ENCODE results near the gene MAPK8IP3. TPM values are rescaled to one million over a fixed set of nuclear protein-coding genes. Genes with fewer than 3 reads are reported as not detected.

MAPK8IP3 gene
- total RNA-seq, 2 donors from 2014 or later = 44.0 to 62.6 TPM

DNA sequence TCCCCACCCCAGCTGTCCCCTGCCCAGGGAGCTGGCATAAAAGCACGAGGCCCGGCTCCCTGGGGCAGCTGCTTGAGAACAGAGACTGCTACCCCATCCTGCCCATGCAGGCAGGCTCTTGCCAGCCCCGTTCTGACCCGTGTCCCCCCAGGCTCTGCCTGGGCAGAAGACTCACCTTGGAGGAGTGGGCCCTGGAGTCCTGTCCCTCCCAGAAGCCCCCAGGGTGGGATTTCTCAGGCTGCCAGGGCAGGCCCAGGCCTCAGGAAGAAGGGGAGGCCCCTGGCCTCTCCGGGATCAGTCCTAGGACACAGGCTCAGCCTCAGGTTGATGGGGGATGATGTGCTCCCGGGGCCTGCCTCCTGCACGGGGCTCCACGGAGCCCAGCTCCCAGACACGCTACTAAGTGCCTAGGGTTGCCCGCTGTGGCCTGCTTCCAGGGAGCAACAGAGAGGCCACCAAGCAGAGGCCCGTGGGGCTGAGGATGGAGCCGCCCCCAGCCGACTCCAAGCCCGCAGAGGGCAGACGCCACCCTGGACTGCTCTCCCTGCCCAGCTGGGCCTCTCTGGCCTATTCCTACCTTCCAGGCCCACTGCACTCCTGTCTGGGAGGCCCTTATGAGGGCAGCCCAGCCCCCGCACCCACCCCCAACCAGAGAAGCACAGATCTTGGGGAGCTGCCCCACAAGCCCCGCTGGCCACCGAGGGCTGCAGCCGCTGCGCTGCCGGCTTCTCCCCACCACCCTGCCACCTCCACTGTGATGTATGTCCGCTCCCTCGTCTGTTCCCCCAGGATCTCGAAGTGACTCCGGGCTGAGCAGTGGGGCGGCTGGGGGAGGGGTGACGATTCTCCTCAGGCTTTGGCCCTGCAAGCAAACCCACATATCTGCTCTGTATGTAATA, 63.7 kb downstream of the MAPK8IP3 start:
- peaks cover 6% of the 10 kb centered on the region for H3K36me3 ChIP-seq
- intact Hi-C loops (cut with DNase I) = loop anchor here (5.0 kb wide), 1 partner anchor 157 kb away; the partner anchor contains the start of genes CRAMP1 and IFT140
- H3K4me3 ChIP-seq = peak overlapping the region; percentile 96
- peak overlapping the region; percentile 52 to 78 for H3K9ac ChIP-seq (ENCODE audit: low read depth in 2 of 2, low read length in 2 of 2)
- no peak for TF ChIP-seq CTCF (IDR thresholded peaks at IDR 0.05)
- DNase-seq = no peak
- H3K27me3 ChIP-seq = no peaks in the 10 kb centered on the region
- peak overlapping the region; percentile 98 for H3K27ac ChIP-seq
- H3K9me3 ChIP-seq = no peaks in the 10 kb centered on the region
- peaks cover 11% of the 10 kb centered on the region for H3K4me1 ChIP-seq

DNA sequence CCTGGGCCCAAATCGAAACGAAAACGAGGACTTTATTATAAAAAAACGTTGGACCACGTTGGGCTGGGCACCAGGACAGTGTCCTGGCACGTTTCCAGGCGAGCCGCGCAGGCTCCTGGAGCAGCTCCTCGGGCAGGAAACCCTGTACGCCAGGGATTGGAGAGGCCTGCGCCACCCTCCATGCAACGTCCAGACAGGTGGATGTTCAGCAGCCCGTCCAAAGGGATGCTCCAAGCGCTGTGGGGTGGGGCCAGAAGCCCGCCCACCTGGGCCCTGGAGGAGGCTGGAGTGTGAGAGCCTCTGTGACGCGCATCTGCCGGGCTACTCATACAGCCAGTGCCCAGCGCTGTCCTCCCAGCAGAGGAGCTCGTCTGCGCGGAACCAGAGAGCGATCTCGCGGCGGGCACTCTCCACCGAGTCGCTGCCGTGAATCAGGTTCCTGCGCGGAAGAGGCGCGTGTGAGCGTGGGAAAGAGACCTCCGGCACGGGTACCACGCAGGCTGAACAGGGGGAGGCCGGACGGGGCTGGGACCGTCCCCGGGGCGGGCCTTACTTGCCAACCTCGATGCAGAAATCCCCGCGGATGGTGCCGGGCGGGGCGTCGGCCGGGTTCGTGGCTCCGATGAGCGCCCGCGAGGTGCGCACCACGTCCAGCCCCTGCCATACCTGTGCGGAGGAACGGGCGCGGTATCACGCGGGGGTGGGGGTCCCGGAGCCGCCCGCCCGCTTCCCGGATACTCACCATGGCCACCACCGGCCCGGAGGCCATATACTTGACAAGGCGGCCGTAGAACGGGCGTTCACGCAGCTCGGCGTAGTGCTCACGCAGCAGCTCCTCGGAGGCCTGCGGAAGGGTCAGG, 64.6 kb downstream of the MAPK8IP3 start:
- Histone ChIP-seq H3K9ac (ENCODE audit: low read depth in 2 of 2, low read length in 2 of 2) (peak overlapping the region; percentile 52 to 78), H3K27ac (peak overlapping the region; percentile 98), H3K9me3 (no peaks in the 10 kb centered on the region), H3K36me3 (no peaks in the 10 kb centered on the region), H3K4me1 (peaks cover 11% of the 10 kb centered on the region), H3K27me3 (no peaks in the 10 kb centered on the region), H3K4me3 (peak overlapping the region; percentile 96)
- DNase-seq = peak; percentile 81
- intact Hi-C loops (cut with DNase I) = loop anchor here (5.0 kb wide), 1 partner anchor 158 kb away; the partner anchor contains the start of genes CRAMP1 and IFT140
- no peak for TF ChIP-seq CTCF (IDR thresholded peaks at IDR 0.05)

DNA sequence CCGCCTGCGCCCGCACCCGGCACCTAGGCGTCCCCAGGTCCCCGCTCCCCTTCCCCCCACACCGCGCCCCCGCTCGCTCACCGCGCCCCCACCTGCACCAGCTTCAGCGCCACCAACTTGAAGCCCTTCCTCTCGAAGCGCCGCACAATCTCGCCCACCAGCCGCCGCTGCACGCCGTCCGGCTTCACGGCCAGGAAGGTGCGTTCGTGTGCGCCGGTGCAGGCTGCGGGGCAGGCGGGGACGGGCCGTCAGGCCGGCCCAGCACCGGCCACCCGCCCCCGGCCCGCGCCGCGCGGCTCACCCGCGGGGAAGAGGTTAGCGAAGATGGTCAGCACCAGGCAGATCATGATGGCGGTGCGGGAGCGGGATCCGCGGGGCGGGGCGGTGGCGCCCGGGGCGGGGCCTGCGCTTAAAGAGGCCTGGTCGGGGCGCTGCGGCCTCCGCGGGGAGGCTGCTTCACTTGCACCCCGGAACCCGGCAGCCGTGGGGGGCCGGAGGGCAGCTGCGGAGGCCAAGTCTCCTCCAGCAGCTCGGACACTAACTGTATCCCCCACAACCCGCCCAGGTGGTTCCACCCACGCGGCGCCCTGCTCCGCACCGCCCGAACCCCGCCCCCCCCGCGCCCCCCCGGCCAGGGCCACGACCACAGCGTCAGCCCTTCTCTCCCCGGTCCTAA, 65.3 kb downstream of the MAPK8IP3 start, which contains the start of gene NME3:
Gene NME3, minus strand, starts transcription at position 356 of the 676 bp plus-strand sequence. Its CDS starts 9 bp downstream, at position 347.
- no peak for TF ChIP-seq CTCF (IDR thresholded peaks at IDR 0.05)
- Histone ChIP-seq H3K4me1 (peaks cover 11% of the 10 kb centered on the region), H3K9me3 (no peaks in the 10 kb centered on the region), H3K4me3 (peak within 1 kb of the TSS; percentile 96), H3K9ac (ENCODE audit: low read depth in 2 of 2, low read length in 2 of 2) (peak within 1 kb of the TSS; percentile 80 to 95), H3K36me3 (no peaks in the 10 kb centered on the region), H3K27ac (peak within 1 kb of the TSS; percentile 98), H3K27me3 (no peaks in the 10 kb centered on the region)
- intact Hi-C loops (cut with DNase I) = loop anchor here (5.0 kb wide), 1 partner anchor 159 kb away; the partner anchor contains the start of genes CRAMP1 and IFT140
- DNase-seq = peak; percentile 85

DNA sequence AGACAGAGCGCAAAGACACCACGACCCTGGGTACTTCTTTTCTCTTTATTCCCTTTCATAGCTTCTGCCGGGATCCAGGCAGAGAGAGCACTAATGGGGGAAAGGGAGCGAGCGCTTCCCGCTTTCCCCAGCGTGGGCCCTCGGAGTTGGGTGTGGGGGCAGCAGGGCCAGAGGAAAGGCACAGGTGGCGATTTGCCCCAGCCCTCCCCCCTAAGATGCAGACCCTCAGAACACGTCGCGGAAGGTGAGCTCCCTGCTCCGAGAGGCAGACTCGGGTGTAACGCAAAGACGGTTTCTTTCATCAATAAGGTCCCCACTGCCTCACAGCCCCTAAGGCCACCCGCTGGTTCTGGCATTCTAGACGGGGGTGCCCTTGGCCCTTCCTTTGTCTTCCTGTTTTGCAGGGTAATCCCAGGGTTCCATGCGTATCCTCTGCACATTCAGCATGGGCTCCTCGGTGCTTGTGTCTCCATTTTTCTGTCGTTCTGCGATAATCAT, 65.9 kb downstream of the MAPK8IP3 start:
- no peaks in the 10 kb centered on the region for H3K36me3 ChIP-seq

More for the DNA sequence above, 65.9 kb downstream of the MAPK8IP3 start:
- H3K27me3 ChIP-seq = no peaks in the 10 kb centered on the region
- peak overlapping the region; percentile 80 to 95 for H3K9ac ChIP-seq (ENCODE audit: low read depth in 2 of 2, low read length in 2 of 2)
- TF ChIP-seq CTCF (IDR thresholded peaks at IDR 0.05) = no peak
- DNase-seq = no peak
- peaks cover 11% of the 10 kb centered on the region for H3K4me1 ChIP-seq
- peak overlapping the region; percentile 98 for H3K27ac ChIP-seq
- intact Hi-C loops (cut with DNase I) = loop anchor here (5.0 kb wide), 1 partner anchor 160 kb away; the partner anchor contains the start of genes CRAMP1 and IFT140
- no peaks in the 10 kb centered on the region for H3K9me3 ChIP-seq
- peak overlapping the region; percentile 96 for H3K4me3 ChIP-seq

Measured in colonic mucosa (tissue), 4 donors.